Measurements from ENCODE around the gene DNAJB13. TPM values are rescaled to one million over a fixed set of nuclear protein-coding genes. Genes with fewer than 3 reads are reported as not detected.

The DNAJB13 gene
- total and polyA plus RNA-seq, 2 of the 4 experiments (the other 2 are of a cell fraction): 0.18 to 0.48 TPM

DNA sequence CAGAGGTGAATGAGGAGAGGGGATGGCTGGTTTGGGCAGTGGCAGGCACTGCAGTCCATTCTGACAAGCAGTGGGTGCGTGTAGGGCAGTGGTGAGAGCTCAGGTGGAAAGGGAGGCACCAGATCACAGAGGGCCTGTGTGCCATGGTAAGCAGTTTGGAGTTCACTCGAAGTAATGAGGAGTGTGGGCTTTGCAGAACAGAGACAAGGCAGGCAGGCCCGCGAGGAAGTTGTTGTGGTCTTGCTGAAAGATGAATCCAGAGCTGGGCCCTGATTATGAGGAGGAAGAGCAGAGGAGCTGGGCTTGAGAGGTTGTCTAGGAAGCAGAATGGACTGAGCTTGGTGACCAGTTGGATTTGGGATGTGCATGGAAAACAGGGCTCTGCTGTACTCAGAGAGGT, 1.6 kb upstream of the DNAJB13 start:
- Histone ChIP-seq H2BK5ac (ENCODE audit: low read depth, low read length, poor library complexity, severe bottlenecking) (no peak overlapping the region), H2AFZ (replicated peaks; ENCODE audit: low read length, poor library complexity) (no peak overlapping the region), H3K27me3 (ENCODE audit: control insufficient read depth, insufficient read depth, low read length) (no peaks in the 10 kb centered on the region; the same call in none of the 2 replicates), H3K9me3 (ENCODE audit: control insufficient read depth, insufficient read depth, low read length) (peaks cover 6% of the 10 kb centered on the region), H4K5ac (ENCODE audit: low read depth, low read length) (no peak overlapping the region), H3K56ac (ENCODE audit: extremely low read depth, insufficient read depth, low read length) (no peak overlapping the region), H3K79me1 (ENCODE audit: low read depth in 1 of 2, low read length in 2 of 2) (no peaks in the 10 kb centered on the region), H2AK5ac (ENCODE audit: low read depth, low read length) (no peak overlapping the region), H3K36me3 (ENCODE audit: control insufficient read depth, insufficient read depth, low read length) (no peaks in the 10 kb centered on the region), H3K4me2 (ENCODE audit: low read depth, low read length) (no peak overlapping the region), H2BK120ac (ENCODE audit: low read depth, low read length) (no peak overlapping the region), H4K20me1 (ENCODE audit: insufficient read depth, low read length) (no peaks in the 10 kb centered on the region), H3K9ac (ENCODE audit: low read depth, low read length) (no peak overlapping the region), H3K14ac (replicated peaks; ENCODE audit: low read depth, low read length) (no peak overlapping the region), H2AK9ac (replicated peaks; ENCODE audit: low read depth, low read length, poor library complexity) (no peak overlapping the region), H3K4me3 (ENCODE audit: insufficient read depth, low read depth, low read length) (no peak overlapping the region), H2BK20ac (ENCODE audit: low read depth, low read length) (no peak overlapping the region), H4K8ac (ENCODE audit: low read depth in 2 of 2, low read length in 2 of 2) (no peak overlapping the region), H3K4ac (ENCODE audit: low read depth, low read length) (no peak overlapping the region), H4K91ac (ENCODE audit: insufficient read depth, low read depth, low read length) (no peak overlapping the region), H3K9me1 (ENCODE audit: insufficient read depth, low read length) (0 out of 2 replicates have a peak, but pooled peaks cover 4% of the 10 kb centered on the region), H3K4me1 (ENCODE audit: control insufficient read depth, insufficient read depth, low read length) (no peaks in the 10 kb centered on the region), H3K23ac (ENCODE audit: low read depth, low read length) (no peak overlapping the region), H3K18ac (ENCODE audit: low read depth, low read length) (no peak overlapping the region), H2BK15ac (ENCODE audit: low read depth, low read length) (no peak overlapping the region), H3K27ac (ENCODE audit: insufficient read depth, low read length) (no peak overlapping the region)
- CTCF ChIA-PET: no interaction called here
- TF ChIP-seq RCOR1 (IDR thresholded peaks at IDR 0.05; ENCODE audit: insufficient replicate concordance, low read length) (no peak), CHD1 (IDR thresholded peaks at IDR 0.05; ENCODE audit: low read depth, low read length) (no peak), RAD21 (IDR thresholded peaks at IDR 0.05; ENCODE audit: low read length) (no peak), RFX5 (IDR thresholded peaks at IDR 0.05; ENCODE audit: low read depth, low read length) (no peak), FOS (IDR thresholded peaks at IDR 0.05; ENCODE audit: low read depth, low read length) (no peak), NFE2L2 (IDR thresholded peaks at IDR 0.05; ENCODE audit: low read depth, low read length) (no peak), MXI1 (IDR thresholded peaks at IDR 0.05; ENCODE audit: borderline replicate concordance, low read depth, low read length) (no peak), SMC3 (IDR thresholded peaks at IDR 0.05; ENCODE audit: low read depth, low read length) (no peak), MAZ (IDR thresholded peaks at IDR 0.05; ENCODE audit: borderline replicate concordance, low read depth, low read length) (no peak), CEBPB (IDR thresholded peaks at IDR 0.05; ENCODE audit: low read depth, low read length) (no peak), POLR2A (IDR thresholded peaks at IDR 0.05; ENCODE audit: low read depth, low read length) (no peak), MAFK (IDR thresholded peaks at IDR 0.05; ENCODE audit: low read depth, low read length) (no peak), BHLHE40 (IDR thresholded peaks at IDR 0.05; ENCODE audit: low read depth, low read length) (no peak)
- TF ChIP-seq, protein P1, sequence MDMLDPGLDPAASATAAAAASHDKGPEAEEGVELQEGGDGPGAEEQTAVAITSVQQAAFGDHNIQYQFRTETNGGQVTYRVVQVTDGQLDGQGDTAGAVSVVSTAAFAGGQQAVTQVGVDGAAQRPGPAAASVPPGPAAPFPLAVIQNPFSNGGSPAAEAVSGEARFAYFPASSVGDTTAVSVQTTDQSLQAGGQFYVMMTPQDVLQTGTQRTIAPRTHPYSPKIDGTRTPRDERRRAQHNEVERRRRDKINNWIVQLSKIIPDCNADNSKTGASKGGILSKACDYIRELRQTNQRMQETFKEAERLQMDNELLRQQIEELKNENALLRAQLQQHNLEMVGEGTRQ (IDR thresholded peaks at IDR 0.05; ENCODE audit: low read depth, low read length): no peak
- TF ChIP-seq, protein P2, sequence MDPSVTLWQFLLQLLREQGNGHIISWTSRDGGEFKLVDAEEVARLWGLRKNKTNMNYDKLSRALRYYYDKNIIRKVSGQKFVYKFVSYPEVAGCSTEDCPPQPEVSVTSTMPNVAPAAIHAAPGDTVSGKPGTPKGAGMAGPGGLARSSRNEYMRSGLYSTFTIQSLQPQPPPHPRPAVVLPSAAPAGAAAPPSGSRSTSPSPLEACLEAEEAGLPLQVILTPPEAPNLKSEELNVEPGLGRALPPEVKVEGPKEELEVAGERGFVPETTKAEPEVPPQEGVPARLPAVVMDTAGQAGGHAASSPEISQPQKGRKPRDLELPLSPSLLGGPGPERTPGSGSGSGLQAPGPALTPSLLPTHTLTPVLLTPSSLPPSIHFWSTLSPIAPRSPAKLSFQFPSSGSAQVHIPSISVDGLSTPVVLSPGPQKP (IDR thresholded peaks at IDR 0.05; ENCODE audit: borderline replicate concordance, low read depth, low read length): no peak
- TF ChIP-seq, protein P3, sequence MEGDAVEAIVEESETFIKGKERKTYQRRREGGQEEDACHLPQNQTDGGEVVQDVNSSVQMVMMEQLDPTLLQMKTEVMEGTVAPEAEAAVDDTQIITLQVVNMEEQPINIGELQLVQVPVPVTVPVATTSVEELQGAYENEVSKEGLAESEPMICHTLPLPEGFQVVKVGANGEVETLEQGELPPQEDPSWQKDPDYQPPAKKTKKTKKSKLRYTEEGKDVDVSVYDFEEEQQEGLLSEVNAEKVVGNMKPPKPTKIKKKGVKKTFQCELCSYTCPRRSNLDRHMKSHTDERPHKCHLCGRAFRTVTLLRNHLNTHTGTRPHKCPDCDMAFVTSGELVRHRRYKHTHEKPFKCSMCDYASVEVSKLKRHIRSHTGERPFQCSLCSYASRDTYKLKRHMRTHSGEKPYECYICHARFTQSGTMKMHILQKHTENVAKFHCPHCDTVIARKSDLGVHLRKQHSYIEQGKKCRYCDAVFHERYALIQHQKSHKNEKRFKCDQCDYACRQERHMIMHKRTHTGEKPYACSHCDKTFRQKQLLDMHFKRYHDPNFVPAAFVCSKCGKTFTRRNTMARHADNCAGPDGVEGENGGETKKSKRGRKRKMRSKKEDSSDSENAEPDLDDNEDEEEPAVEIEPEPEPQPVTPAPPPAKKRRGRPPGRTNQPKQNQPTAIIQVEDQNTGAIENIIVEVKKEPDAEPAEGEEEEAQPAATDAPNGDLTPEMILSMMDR (conservative IDR thresholded peaks at IDR 0.05; ENCODE audit: low read depth, low read length): no peak
- dilution Hi-C loops (cut with HindIII; ENCODE audit: low sequenced_read_pairs, unreplicated experiment): no loop called here
- no peak for DNase-seq
- WGBS, 2 experiments (ENCODE audit: extremely low coverage in 2 of 2, insufficient read length in 1 of 2): 93% methylated on average over 3 of the region's 4 CpGs; no CpG with 5 or more reads in 1 of the 2 experiments
- intact Hi-C loops (cut with micrococcal nuclease): no loop called here
- in situ Hi-C loops (cut with MboI; ENCODE audit: low sequenced_read_pairs): no loop called here
- POLR2A ChIA-PET (ENCODE audit: unreplicated experiment): no interaction called here
- no peak for ATAC-seq (ENCODE audit: low read depth)
- BruUV-seq (replicated peaks): no TSS peak

Measured in IMR-90 (cell line).